Testis (tissue), 3 donors: ENCODE measurements around the gene TFB1M. TPM values are rescaled to one million over a fixed set of nuclear protein-coding genes. Genes with fewer than 3 reads are reported as not detected.
A peak's percentile ranks its signal among the peaks of the same experiment; 100 is the strongest.
"Not testable (repeated sequence)": the region's sequence is repeated elsewhere in the genome, so short reads cannot be mapped to it uniquely, and the experiment has no call there.

Experiments used
- DNase-seq: peaks from one replicate; pipeline ENCODE4 v3.0.0-alpha.2; 2019
- H3K27ac ChIP-seq, 2 donors: fragments of 200-600 bp; sonication (generic); one replicate each; pipeline ENCODE4 v1.5.1; 2019
- H3K27me3 ChIP-seq: fragments of 200-600 bp; sonication (generic); one replicate; pipeline ENCODE4 v1.5.1; 2019
- H3K36me3 ChIP-seq: fragments of 200-600 bp; sonication (generic); one replicate; pipeline ENCODE4 v1.5.1; 2017; ENCODE audit warnings: low read depth; ENCODE audit errors: missing control alignments
- H3K4me1 ChIP-seq: fragments of 200-600 bp; sonication (generic); one replicate; pipeline ENCODE4 v1.5.1; 2019
- H3K4me3 ChIP-seq, 2 donors: fragments of 200-600 bp; sonication (generic); one replicate each; pipeline ENCODE4 v1.5.1; 2017 to 2019
- H3K9me3 ChIP-seq: fragments of 200-600 bp; sonication (generic); one replicate; pipeline ENCODE4 v1.5.1; 2017
- POLR2A ChIP-seq: fragments of 450-650 bp; IDR thresholded peaks from one replicate; pipeline ENCODE4 v1.6.1; 2017; ENCODE audit warnings: antibody characterized with exemption, mild to moderate bottlenecking, moderate library complexity
- WGBS, 2 donors: methylation state at CpG; one replicate each; pipeline ENCODE4 v1.1.5; 2018; 5-methylcytosine and 5-hydroxymethylcytosine counted together
- intact Hi-C: fragments of 100-400 bp; cut with DNase I; formaldehyde crosslinking; loops from one replicate; pipeline ENCODE4 v1.15.1; 2023; ENCODE audit warnings: low total_unique reads
- polyA plus RNA-seq: library from polyadenylated mRNA; stranded (reverse); fragments of 350-450 nt; fragmentation: Illumina TruSeq; extraction: RNeasy Lipid Tissue Mini Kit (QIAGEN cat#74804); gene quantifications from one replicate; pipeline ENCODE4 v1.2.3, GENCODE V29; 2014; ENCODE audit warnings: low read depth, low replicate concordance; ENCODE audit not compliant: insufficient read depth
- total RNA-seq, 2 donors: library from RNA; depleted of rRNA; stranded (reverse); fragments of >200 nt; gene quantifications; one replicate each; pipeline ENCODE4 v1.2.3, GENCODE V29; 2016
- TF ChIP-seq, protein P1 (sequence below), 3 experiments: fragments of 450-650 bp in 2 of 3; fragments of 200-600 bp in 1 of 3; sonication (generic) in 1 of 3; IDR thresholded peaks; one replicate each; pipeline ENCODE4 v1.5.1; 2016 to 2019; ENCODE audit warnings: antibody characterized with exemption in 3 of 3, mild to moderate bottlenecking in 2 of 3, moderate library complexity in 1 of 3

TFB1M gene
- total and polyA plus RNA-seq, 3 donors from 2014 or later: 32.2 to 47.1 (median 36.1) TPM

DNA sequence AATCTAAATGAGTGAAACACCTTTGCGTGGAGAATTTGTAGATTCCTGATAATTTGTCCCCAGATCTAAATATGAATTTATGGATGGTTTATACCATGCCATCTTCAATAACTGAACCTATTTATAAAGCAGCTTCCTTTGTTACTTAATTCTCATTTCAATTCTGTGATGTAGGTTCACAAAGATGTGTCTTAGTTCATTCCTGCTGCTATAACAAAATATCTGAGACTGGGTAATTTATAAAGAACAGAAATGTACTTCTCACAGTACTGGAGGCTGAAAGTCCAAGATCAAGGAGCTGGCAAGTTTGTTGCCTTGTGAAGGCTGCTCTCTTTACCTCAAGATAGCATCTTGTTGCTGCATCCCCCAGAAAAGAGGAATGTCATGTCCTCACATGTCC lies 2.1 kb upstream of the TFB1M start:
- peak overlapping the region in 1 of 2 donors; percentile 3 for H3K27ac ChIP-seq
- 91 to 97% methylated on average over 1 of the region's 1 CpG for WGBS, 2 donors
- TF ChIP-seq, protein P1, sequence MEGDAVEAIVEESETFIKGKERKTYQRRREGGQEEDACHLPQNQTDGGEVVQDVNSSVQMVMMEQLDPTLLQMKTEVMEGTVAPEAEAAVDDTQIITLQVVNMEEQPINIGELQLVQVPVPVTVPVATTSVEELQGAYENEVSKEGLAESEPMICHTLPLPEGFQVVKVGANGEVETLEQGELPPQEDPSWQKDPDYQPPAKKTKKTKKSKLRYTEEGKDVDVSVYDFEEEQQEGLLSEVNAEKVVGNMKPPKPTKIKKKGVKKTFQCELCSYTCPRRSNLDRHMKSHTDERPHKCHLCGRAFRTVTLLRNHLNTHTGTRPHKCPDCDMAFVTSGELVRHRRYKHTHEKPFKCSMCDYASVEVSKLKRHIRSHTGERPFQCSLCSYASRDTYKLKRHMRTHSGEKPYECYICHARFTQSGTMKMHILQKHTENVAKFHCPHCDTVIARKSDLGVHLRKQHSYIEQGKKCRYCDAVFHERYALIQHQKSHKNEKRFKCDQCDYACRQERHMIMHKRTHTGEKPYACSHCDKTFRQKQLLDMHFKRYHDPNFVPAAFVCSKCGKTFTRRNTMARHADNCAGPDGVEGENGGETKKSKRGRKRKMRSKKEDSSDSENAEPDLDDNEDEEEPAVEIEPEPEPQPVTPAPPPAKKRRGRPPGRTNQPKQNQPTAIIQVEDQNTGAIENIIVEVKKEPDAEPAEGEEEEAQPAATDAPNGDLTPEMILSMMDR (IDR thresholded peaks at IDR 0.05): no peak
- no peak for TF ChIP-seq POLR2A
- H3K9me3 ChIP-seq: no peaks in the 10 kb centered on the region
- intact Hi-C loops: no loop called here
- no peak for DNase-seq
- no peak overlapping the region for H3K4me3 ChIP-seq
- peaks cover 11% of the 10 kb centered on the region for H3K4me1 ChIP-seq
- H3K36me3 ChIP-seq: no peaks in the 10 kb centered on the region
- H3K27me3 ChIP-seq: no peaks in the 10 kb centered on the region

DNA sequence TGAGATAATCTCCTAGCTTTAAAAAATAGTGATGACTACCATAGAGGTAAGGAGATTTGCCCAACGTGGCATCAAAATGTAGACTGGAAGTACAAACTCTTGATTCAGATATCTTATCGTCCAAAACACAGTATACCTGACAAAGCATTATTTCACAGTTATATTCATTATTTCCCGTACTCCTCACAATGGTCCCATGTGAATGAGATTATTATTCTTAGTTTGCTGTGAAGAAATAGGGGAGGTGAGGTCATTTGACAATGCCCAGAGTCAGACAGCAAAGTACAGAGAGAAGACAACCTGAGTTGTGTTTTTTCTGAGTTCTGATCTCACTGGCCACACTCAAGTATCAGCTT lies 1.2 kb upstream of the TFB1M start:
- TF ChIP-seq, protein P1 (IDR thresholded peaks at IDR 0.05): no peak
- no peak for TF ChIP-seq POLR2A
- Histone ChIP-seq H3K4me1 (peaks cover 11% of the 10 kb centered on the region), H3K36me3 (no peaks in the 10 kb centered on the region), H3K27me3 (no peaks in the 10 kb centered on the region), H3K4me3 (peak overlapping the region in 1 of 2 donors; percentile 82), H3K9me3 (no peaks in the 10 kb centered on the region), H3K27ac (peak overlapping the region in 1 of 2 donors; percentile 75)
- no peak for DNase-seq
- WGBS, 2 donors: 8 to 16% methylated on average over 3 of the region's 3 CpGs
- intact Hi-C loops: no loop called here

DNA sequence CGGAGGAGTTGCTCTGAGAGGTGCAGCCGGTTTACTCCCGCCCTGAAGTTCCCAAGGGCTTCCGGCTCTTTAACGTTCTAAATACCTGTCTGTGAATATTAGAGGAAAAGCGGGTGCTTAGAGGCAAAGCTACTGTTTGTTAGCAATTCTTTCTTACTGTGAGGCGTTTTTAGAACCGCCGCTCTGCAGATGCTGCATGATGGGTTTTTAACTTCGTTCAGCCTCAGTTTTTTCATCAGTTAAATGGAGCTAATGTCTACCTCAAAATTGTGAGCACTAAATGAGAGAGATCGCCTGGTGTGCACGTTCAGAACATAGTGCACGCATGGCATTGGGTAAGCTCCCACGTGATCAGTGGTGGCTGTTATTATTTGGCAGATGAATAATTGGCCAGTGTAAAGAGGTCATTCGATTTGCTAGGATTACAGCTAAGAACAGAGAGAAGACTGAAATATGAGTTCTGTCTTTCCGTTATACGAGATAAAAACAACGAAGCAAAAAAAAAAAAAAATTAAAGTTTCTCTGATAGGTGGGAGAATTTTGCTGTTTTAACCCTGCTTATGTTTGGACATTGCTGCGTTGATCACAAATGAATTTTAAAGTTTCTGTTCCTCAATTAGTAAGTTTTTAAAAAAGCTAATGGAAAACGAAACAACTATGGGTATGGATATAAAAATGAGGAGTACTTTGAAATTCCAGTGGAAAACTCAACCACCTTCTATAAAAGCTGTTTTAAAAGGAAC lies 660 bp upstream of the TFB1M start:
- H3K36me3 ChIP-seq: no peaks in the 10 kb centered on the region
- peak overlapping the region; percentile 82 to 83 for H3K4me3 ChIP-seq
- peaks cover 11% of the 10 kb centered on the region for H3K4me1 ChIP-seq
- H3K27ac ChIP-seq: peak overlapping the region; percentile 48 to 75
- intact Hi-C loops: no loop called here
- H3K9me3 ChIP-seq: no peaks in the 10 kb centered on the region
- TF ChIP-seq POLR2A: no peak
- TF ChIP-seq, protein P1 (IDR thresholded peaks at IDR 0.05): no peak
- DNase-seq: peak; percentile 67
- H3K27me3 ChIP-seq: no peaks in the 10 kb centered on the region
- 1% methylated on average over 18 to 20 of the region's 20 CpGs for WGBS, 2 donors

DNA sequence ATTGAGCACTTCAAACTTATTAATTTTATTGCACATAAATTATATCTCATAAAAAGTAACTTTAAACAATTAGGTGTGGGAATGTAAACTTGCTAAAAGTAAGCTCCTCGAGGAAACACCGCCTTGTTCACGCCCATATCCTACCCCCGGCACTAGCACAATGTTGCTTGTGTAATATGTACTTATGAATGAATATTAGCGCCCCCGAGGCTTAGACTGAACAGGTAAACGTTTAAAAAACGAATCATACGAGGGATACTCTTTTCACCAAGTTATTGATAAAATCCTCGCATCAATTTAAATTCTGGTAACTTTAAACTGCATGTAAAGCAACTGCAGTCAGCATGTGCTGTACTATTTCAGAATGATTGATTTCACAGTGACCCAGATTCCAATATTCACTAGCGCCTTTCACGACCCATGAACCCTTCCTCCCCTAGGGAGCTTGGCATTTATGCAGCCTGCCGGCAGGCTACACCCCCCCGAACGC lies 637 bp downstream of the TFB1M start:
- peak overlapping the region; percentile 82 to 83 for H3K4me3 ChIP-seq
- peaks cover 11% of the 10 kb centered on the region for H3K4me1 ChIP-seq
- H3K36me3 ChIP-seq: no peaks in the 10 kb centered on the region
- WGBS, 2 donors: 1 to 3% methylated on average over 15 of the region's 15 CpGs
- intact Hi-C loops: no loop called here
- H3K9me3 ChIP-seq: no peaks in the 10 kb centered on the region
- DNase-seq: no peak
- no peak for TF ChIP-seq POLR2A
- peak overlapping the region; percentile 48 to 75 for H3K27ac ChIP-seq
- no peaks in the 10 kb centered on the region for H3K27me3 ChIP-seq

DNA sequence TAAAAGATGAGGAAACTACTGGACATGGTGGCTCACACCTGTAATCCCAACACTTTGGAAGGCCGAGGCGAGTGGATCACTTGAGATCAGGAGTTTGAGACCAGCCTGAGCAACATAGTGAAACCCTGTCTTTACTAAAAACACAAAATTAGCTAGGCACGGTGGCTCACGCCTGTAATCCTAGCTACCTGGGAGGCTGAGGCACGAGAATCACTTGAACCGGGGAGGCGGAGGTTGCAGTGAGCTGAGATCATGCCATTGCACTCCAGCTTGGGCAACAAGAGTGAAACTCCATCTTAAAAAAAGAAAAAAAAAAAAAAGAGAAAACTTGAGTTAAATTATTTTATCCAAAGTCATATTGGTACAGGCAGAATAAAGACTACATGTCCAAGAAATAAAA lies 1.3 kb downstream of the TFB1M start:
- intact Hi-C loops, H3K4me3 ChIP-seq, H3K27me3 ChIP-seq, H3K36me3 ChIP-seq, H3K9me3 ChIP-seq, DNase-seq, H3K27ac ChIP-seq: not testable (repeated sequence)
- peaks cover 11% of the 10 kb centered on the region for H3K4me1 ChIP-seq
- 75 to 84% methylated on average over 7 of the region's 7 CpGs for WGBS, 2 donors

DNA sequence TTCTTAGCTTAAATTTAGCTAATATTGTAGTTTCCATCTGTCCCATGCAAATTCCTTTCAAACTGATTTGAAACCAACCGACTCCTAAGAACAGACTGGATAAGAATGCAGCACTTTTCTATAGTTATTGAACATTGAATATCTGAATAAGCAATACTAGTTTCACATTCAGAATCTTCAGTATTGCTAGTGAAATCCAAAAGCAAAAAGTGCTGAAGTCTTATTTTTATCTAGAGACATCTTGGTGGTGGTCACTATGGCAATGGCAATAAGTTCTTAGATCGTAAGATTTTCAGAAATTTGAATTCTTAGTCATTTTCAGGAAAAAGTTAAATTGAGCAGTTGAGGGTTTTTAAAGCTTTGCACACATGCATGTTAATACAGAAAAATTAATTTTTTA lies 2.7 kb downstream of the TFB1M start:
- 93 to 96% methylated on average over 2 of the region's 2 CpGs for WGBS, 2 donors

More for the DNA sequence above, 2.7 kb downstream of the TFB1M start:
- TF ChIP-seq, protein P1 (IDR thresholded peaks at IDR 0.05): no peak
- no peak for TF ChIP-seq POLR2A
- no peak for DNase-seq
- Histone ChIP-seq H3K27me3 (no peaks in the 10 kb centered on the region), H3K4me3 (no peak overlapping the region), H3K4me1 (peaks cover 11% of the 10 kb centered on the region), H3K36me3 (no peaks in the 10 kb centered on the region), H3K9me3 (no peaks in the 10 kb centered on the region), H3K27ac (no peak overlapping the region)
- intact Hi-C loops: no loop called here
